DND-41 (cell line): ENCODE data around the gene COL23A1.
A peak's percentile ranks its signal among the peaks of the same experiment; 100 is the strongest.
"Not testable (repeated sequence)": the region's sequence is repeated elsewhere in the genome, so short reads cannot be mapped to it uniquely, and the experiment has no call there.

Experiments
- ATAC-seq: fragments of 200-7000 bp; cut with Tn5 transposase; 3 replicates; pipeline ENCODE4 v1.9.1; 2021; ENCODE audit warnings: low read depth; ENCODE audit not compliant: insufficient read depth
- DNase-seq: peaks from one replicate; pipeline ENCODE4 v3.0.0-alpha.2; 2020
- H2AFZ ChIP-seq: 2 replicates; pipeline ENCODE4 v1.6.0; 2012; ENCODE audit warnings: low read depth, low read length
- H3K27ac ChIP-seq: 2 replicates; pipeline ENCODE4 v1.5.1; 2012; ENCODE audit warnings: low read length, inconsistent platforms
- H3K27me3 ChIP-seq: fragments of 200-600 bp; sonication (generic); 2 replicates; pipeline ENCODE4 v1.6.0; 2012; ENCODE audit warnings: low read length, mild to moderate bottlenecking, inconsistent platforms; ENCODE audit not compliant: insufficient read depth, poor library complexity
- H3K36me3 ChIP-seq: 2 replicates; pipeline ENCODE4 v1.5.1; 2012; ENCODE audit warnings: low read length, inconsistent platforms; ENCODE audit not compliant: insufficient read depth
- H3K4me1 ChIP-seq: 2 replicates; pipeline ENCODE4 v1.5.1; 2012; ENCODE audit warnings: mild to moderate bottlenecking, low read length; ENCODE audit not compliant: insufficient read depth
- H3K4me2 ChIP-seq: 2 replicates; pipeline ENCODE4 v1.6.0; 2012; ENCODE audit warnings: mild to moderate bottlenecking, moderate library complexity, low read length, inconsistent platforms; ENCODE audit not compliant: insufficient read depth
- H3K4me3 ChIP-seq, 2 experiments: fragments of 200-600 bp in 1 of 2; shearing (Covaris generic) in 1 of 2; 2 replicates each; pipeline ENCODE4 v1.5.1; 2012 to 2016; ENCODE audit warnings: inconsistent platforms in 2 of 2, low read length in 2 of 2, mild to moderate bottlenecking in 2 of 2, low read depth in 1 of 2, moderate library complexity in 1 of 2
- H3K79me2 ChIP-seq: 2 replicates; pipeline ENCODE4 v1.6.0; 2012; ENCODE audit warnings: low read length, inconsistent platforms; ENCODE audit not compliant: insufficient read depth
- H3K9ac ChIP-seq: 2 replicates; pipeline ENCODE4 v1.6.0; 2012; ENCODE audit warnings: low read depth, mild to moderate bottlenecking, inconsistent platforms, low read length, moderate library complexity
- H3K9me3 ChIP-seq: 2 replicates; pipeline ENCODE4 v1.5.1; 2012; ENCODE audit warnings: low read length, moderate library complexity, mild to moderate bottlenecking, inconsistent platforms; ENCODE audit not compliant: insufficient read depth, severe bottlenecking
- H4K20me1 ChIP-seq: 2 replicates; pipeline ENCODE4 v1.6.0; 2012; ENCODE audit warnings: low read length; ENCODE audit not compliant: insufficient read depth
- EZH2 ChIP-seq: IDR thresholded peaks from 3 replicates; pipeline ENCODE4 v1.6.1; 2012; ENCODE audit warnings: borderline replicate concordance, low read depth, mild to moderate bottlenecking, moderate library complexity, low read length, inconsistent platforms; ENCODE audit not compliant: severe bottlenecking
- TF ChIP-seq, protein P1 (sequence below): IDR thresholded peaks from 2 replicates; pipeline ENCODE4 v1.5.1; 2012; ENCODE audit warnings: borderline replicate concordance, low read length, moderate library complexity, mild to moderate bottlenecking; ENCODE audit not compliant: poor library complexity, severe bottlenecking; ENCODE audit errors: extremely low read depth

The COL23A1 gene

DNA sequence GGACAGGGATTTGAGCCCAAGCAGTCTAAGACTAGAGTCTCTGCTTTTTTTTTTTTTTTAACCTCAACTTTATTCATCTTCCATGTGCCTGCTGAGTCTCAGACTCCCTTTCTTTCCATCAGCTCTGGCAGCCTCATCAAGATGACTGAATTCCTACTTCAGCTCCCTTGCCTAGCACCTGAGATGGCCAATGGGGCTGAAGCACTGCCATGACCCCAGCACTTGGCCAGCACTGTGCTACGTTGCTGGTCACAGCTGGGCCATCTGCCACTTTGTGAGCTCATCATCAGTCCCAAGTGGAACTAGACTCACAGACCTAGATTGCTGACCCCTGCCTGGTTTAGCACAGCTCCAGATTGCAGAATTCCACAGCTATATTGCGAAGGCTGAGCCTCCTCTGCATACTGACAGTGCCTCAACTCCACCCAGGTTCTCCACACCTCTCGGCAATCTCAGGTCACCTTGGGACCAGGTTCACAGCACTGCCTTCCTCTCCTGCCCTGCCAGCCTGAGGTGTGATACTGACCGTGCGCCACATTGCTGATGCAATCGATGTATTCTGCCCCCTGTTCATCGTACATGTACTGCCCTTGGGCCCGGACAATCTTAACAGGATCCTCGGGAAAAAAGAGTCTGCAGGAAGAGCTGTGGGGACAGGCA lies 359.2 kb downstream of the COL23A1 start:
- no peaks in the 10 kb centered on the region for H3K27me3 ChIP-seq
- peaks cover 46% of the 10 kb centered on the region for H4K20me1 ChIP-seq
- peak overlapping the region; percentile 97 to 99; a peak in 3 of 4 replicates for H3K4me3 ChIP-seq
- H2AFZ ChIP-seq = no peak overlapping the region
- peaks cover 45% of the 10 kb centered on the region for H3K79me2 ChIP-seq
- peaks cover 34% of the 10 kb centered on the region for H3K4me1 ChIP-seq
- ATAC-seq = no peak
- H3K4me2 ChIP-seq = peak overlapping the region; percentile 96
- H3K27ac ChIP-seq = peak overlapping the region; percentile 84
- H3K36me3 ChIP-seq = peaks cover 61% of the 10 kb centered on the region
- DNase-seq = no peak
- no peak for TF ChIP-seq EZH2
- TF ChIP-seq, protein P1, sequence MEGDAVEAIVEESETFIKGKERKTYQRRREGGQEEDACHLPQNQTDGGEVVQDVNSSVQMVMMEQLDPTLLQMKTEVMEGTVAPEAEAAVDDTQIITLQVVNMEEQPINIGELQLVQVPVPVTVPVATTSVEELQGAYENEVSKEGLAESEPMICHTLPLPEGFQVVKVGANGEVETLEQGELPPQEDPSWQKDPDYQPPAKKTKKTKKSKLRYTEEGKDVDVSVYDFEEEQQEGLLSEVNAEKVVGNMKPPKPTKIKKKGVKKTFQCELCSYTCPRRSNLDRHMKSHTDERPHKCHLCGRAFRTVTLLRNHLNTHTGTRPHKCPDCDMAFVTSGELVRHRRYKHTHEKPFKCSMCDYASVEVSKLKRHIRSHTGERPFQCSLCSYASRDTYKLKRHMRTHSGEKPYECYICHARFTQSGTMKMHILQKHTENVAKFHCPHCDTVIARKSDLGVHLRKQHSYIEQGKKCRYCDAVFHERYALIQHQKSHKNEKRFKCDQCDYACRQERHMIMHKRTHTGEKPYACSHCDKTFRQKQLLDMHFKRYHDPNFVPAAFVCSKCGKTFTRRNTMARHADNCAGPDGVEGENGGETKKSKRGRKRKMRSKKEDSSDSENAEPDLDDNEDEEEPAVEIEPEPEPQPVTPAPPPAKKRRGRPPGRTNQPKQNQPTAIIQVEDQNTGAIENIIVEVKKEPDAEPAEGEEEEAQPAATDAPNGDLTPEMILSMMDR = no peak
- no peaks in the 10 kb centered on the region for H3K9me3 ChIP-seq
- peak overlapping the region; percentile 96 for H3K9ac ChIP-seq

DNA sequence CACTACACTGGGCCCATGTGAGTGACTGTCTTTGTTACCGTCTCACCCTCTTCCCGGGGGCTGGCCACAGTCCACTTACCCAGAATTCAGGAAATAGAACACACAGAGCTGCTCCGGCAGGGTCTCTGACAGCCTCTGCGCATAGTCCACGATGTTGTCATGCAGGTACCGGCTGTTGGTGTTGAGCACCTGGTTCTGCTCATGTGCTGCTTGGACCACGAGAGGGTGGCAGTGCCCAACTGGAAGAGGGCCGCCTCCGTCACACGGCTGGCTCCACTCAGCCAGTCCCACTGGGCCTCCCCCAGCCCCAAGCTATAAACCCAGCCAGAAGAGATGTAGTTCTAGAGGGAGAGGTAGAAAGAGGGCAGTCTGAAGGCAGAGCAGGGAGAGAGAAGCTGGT lies 360.3 kb downstream of the COL23A1 start:
- Histone ChIP-seq H4K20me1 (peaks cover 51% of the 10 kb centered on the region), H3K9ac (no peak overlapping the region), H3K27me3 (no peaks in the 10 kb centered on the region), H3K4me2 (peak overlapping the region; percentile 20), H3K4me1 (peaks cover 33% of the 10 kb centered on the region), H3K79me2 (peaks cover 45% of the 10 kb centered on the region), H3K4me3 (no peak overlapping the region), H3K9me3 (no peaks in the 10 kb centered on the region), H3K36me3 (peaks cover 70% of the 10 kb centered on the region), H2AFZ (no peak overlapping the region), H3K27ac (no peak overlapping the region)
- DNase-seq = no peak
- ATAC-seq = no peak
- TF ChIP-seq, protein P1 = no peak
- TF ChIP-seq EZH2 = no peak

DNA sequence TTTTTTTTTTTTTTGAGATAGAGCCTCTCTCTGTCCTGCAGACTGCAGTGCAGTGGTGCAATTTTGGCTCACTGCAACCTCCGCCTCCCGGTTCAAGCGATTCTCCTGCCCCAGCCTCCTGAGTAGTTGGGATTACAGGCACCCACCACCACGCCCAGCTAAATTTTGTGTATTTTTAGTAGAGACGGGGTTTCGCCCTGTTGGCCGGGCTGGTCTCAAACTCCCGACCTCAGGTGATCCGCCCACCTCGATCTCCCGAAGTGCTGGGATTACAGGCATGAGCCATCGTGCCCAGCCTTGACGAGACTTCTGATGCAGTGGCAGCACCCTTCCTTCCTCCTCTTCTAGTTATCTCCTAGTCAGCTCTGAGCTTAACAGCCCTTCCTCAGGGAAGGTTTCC lies 361.1 kb downstream of the COL23A1 start:
- ATAC-seq, H3K9ac ChIP-seq, H3K27ac ChIP-seq, H3K4me3 ChIP-seq, DNase-seq, H3K4me2 ChIP-seq, H2AFZ ChIP-seq, H3K9me3 ChIP-seq, H3K27me3 ChIP-seq: not testable (repeated sequence)
- H3K36me3 ChIP-seq = peaks cover 78% of the 10 kb centered on the region
- peaks cover 57% of the 10 kb centered on the region for H4K20me1 ChIP-seq
- peaks cover 45% of the 10 kb centered on the region for H3K79me2 ChIP-seq
- peaks cover 32% of the 10 kb centered on the region for H3K4me1 ChIP-seq

DNA sequence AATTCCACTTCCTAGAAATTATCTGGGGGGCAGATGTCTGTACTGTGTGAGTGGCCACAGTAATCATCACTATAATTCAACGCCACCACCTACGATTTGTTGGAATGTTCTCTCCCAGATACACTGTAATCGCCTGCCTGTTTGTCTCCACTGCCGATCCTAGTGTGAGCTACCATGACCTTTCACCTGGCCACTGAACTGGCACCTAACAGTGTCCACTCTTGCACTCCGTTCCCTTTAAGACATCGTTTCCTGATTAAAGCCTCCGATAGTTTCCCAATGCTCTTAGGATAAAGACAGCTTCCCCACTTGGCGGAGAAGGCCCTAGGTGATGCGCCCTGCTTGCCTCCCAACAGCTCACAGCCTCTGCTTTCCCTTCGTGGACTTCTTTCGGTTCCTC lies 361.6 kb downstream of the COL23A1 start:
- H3K36me3 ChIP-seq = peaks cover 83% of the 10 kb centered on the region

More for the DNA sequence above, 361.6 kb downstream of the COL23A1 start:
- Histone ChIP-seq H2AFZ (no peak overlapping the region), H3K79me2 (peaks cover 45% of the 10 kb centered on the region), H3K9me3 (no peaks in the 10 kb centered on the region), H3K4me3 (no peak overlapping the region), H4K20me1 (peaks cover 58% of the 10 kb centered on the region), H3K27me3 (no peaks in the 10 kb centered on the region), H3K9ac (no peak overlapping the region), H3K4me1 (peaks cover 32% of the 10 kb centered on the region), H3K27ac (no peak overlapping the region), H3K4me2 (no peak overlapping the region)
- ATAC-seq (no peak), DNase-seq (no peak)
- TF ChIP-seq EZH2 = no peak
- TF ChIP-seq, protein P1 = no peak
